Retinal pigment epithelial cell (primary cell): ENCODE measurements around the gene LRRC4C.

Experiments used
- DNase-seq: peaks from one replicate; pipeline ENCODE4 v3.0.0-alpha.2; 2010; ENCODE audit warnings: low read depth
- H3K4me3 ChIP-seq: 2 replicates; pipeline ENCODE4 v1.5.1; 2011; ENCODE audit warnings: mild to moderate bottlenecking, low read length, control low read depth, moderate library complexity
- CTCF ChIP-seq: conservative IDR thresholded peaks from 2 replicates; pipeline ENCODE4 v1.5.1; 2011; ENCODE audit warnings: low read depth, low read length, control low read depth, inconsistent platforms

Gene LRRC4C

GRCh38 chr11:41145420-41145819 lies 314.0 kb downstream of the LRRC4C start:
- TF ChIP-seq CTCF: no peak
- DNase-seq: no peak
- H3K4me3 ChIP-seq: no peak overlapping the region

GRCh38 chr11:41134971-41135370 lies 324.5 kb downstream of the LRRC4C start:
- no peak overlapping the region for H3K4me3 ChIP-seq
- TF ChIP-seq CTCF: no peak
- DNase-seq: no peak

- TF ChIP-seq CTCF: no peak
- DNase-seq: no peak
Measured at GRCh38 chr11:41133023-41133422, 326.4 kb downstream of the LRRC4C start.

GRCh38 chr11:41121600-41121999 lies 337.9 kb downstream of the LRRC4C start:
- no peak for TF ChIP-seq CTCF
- DNase-seq: no peak
- no peak overlapping the region for H3K4me3 ChIP-seq

More at GRCh38 chr11:41133023-41133422, 326.4 kb downstream of the LRRC4C start:
- no peak overlapping the region for H3K4me3 ChIP-seq

- DNase-seq: no peak
- TF ChIP-seq CTCF: no peak
- H3K4me3 ChIP-seq: no peak overlapping the region
Measured at GRCh38 chr11:41119484-41119883, 340.0 kb downstream of the LRRC4C start.

GRCh38 chr11:41118521-41118920 lies 340.9 kb downstream of the LRRC4C start:
- no peak for TF ChIP-seq CTCF

GRCh38 chr11:41116970-41117369 lies 342.5 kb downstream of the LRRC4C start:
- H3K4me3 ChIP-seq: no peak overlapping the region
- no peak for DNase-seq
- TF ChIP-seq CTCF: no peak

More at GRCh38 chr11:41118521-41118920, 340.9 kb downstream of the LRRC4C start:
- no peak for DNase-seq
- no peak overlapping the region for H3K4me3 ChIP-seq
